Fibroblast of skin of right quadriceps (primary cell): Measurements from ENCODE around the gene GULP1.
A peak's percentile ranks its signal among the peaks of the same experiment; 100 is the strongest.

ENCODE experiments used
- DNase-seq: peaks from one replicate; pipeline ENCODE4 v3.0.0-alpha.2; 2013

GULP1 gene

DNA sequence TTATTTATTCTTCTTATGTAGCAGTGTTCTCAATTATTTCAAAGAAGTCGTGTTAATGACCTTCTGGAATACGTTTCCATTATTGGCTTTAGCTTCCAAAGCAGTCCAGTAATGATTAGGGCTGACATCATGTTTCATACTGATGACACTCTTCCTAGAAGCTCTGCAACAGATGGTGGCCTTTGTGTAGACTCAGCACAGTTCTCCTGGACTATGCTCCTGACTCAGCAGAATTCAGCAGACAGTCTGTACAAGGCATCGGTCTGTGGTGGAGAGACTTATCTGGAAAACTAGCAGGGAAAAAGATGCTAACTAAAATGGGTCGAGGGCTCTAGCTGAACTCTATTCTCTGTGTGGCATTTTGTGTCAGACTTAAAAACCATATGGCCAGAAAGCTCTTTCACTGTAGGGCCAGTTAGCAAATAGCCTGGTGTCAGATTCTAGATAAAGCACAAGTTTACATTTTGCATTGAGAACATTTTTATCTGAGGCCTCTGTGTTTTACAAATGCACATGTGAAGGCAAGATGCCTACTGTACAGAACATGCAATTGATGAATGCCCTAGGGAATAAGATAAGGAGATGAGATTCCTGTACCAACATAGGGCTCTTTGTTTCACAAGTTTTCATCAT, 35.1 kb downstream of the GULP1 start:
- no peak for DNase-seq

DNA sequence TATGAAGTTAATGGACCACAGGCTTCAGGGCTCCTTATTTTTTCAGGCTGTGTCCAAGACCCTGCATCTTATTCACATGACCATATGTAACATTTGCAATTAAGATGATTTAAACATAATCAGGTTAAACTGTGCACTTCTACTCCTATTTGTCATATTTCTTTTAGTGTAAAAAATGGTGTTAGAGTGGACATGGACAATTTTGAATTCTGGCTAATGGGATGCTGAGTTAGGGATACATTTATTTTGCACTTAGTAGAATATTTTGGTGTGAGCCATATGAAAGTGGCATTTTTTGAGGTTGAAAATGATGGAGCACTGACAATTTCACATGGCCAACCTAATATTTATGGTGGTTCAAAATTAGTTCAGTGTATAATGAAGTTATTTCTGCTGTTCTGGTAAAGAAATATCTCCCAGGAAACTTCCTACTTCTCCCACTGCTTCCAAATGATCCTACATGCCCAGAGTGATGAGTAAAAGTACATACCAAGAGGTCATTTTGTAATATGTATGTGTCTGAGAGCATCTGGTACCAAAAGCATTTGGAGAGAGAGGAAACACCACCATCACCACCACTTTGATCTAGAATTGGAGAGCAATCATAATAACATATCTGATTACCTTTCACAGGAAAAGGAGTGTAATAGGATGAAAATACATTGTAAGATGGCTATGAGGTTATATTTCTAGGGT, 36.0 kb downstream of the GULP1 start:
- DNase-seq: no peak

- peak; percentile 29 for DNase-seq
Measured at GRCh38 chr2:188328419-188328818, 36.7 kb downstream of the GULP1 start.

GRCh38 chr2:188330316-188331053, 38.8 kb downstream of the GULP1 start:
- no peak for DNase-seq

DNA sequence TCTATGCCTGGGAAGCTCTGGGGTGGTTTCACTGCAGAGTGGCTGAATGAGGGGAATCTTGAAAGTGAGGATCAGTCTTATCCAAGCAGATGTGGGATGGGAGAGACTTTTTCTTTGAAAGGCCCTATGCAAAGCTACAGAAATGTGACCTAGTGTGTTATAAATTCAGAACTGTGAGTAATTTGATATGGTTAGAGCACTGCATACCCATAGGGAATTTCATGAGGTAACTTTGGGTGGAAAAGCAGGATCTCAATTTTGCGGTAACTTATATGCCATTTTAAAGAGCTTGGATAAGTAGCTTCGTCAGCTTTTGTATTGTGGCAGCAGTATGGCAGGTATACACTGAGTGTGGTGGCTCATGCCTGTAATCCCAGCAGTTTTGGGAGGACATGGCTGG, 40.9 kb downstream of the GULP1 start:
- no peak for DNase-seq

DNA sequence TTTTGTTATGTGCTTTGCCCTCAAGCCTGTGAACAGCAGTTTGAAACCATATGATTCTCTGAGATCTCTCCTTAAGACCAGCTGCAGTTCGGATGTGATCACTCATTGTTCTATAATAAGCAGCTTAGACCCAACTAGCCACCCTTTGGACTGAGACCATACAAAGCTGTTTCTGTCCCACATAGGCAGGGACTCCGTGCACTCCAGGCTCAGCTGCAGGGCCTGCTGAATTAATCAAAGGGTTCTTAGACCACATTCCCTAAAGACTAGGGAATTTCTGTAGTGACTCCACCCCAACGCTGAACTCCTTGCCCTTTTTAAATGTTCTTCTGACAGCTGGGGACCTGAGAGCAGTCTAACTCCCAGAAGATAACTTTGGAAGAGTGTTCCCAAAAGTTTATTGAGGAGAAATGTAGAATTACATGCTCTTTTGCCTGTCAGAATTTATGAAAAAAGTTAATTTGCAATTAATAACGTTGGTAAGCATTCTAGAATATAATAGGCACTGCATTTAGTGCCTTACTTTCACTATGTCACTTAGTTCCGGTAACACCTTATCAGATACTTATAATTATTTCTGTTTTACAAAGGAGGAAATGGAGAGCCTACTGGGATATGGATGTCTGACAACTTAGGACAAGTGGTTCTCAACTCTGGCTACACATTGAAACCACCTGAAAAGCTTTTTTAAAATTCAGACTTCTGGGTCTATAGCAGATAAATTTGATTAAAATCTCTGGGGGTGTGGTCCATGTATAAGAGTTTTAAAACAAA, 42.3 kb downstream of the GULP1 start:
- DNase-seq: no peak

DNA sequence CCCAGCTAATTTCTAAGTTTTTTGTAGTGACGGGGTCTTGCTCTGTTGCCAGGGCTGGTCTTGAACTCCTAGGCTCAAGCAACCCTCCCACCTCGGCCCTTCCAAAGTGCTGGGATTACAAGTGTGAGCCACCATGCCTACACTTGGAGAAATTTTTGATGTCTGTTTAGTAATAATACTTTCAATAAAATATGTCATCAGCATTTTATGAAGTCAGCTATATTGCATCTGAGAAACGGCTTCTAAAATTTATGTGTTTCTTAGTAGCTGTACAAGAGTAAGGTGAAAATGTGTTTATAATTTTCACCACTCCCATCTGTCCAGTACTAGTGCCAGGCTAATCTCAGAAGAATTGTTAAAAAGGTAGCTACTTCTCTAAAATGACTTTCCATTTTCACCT, 46.8 kb downstream of the GULP1 start:
- no peak for DNase-seq

DNA sequence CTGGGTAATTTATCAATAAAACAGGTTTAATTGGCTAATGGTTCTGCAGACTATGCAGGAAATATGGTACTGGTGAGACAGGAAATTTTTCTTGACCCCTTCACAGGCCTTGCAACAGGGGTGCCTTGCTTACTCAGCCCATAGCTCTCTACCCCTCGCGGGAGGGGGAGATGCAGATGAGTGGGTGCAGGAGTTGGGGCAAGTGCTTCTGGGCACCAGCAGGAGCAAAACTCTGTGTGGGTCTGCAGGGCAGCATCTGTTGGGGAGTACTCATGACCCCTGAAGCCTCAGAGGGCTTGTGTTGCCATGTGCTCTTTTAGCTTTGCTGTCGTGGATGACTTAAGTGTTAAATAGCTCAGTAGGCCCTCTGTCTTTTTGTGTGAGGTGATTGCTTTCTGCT, 48.6 kb downstream of the GULP1 start:
- DNase-seq: no peak

- DNase-seq: no peak
Measured at GRCh38 chr2:188345020-188345419, 53.3 kb downstream of the GULP1 start.

- peak; percentile 47 for DNase-seq
Measured at GRCh38 chr2:188345426-188345825, 53.8 kb downstream of the GULP1 start.

DNA sequence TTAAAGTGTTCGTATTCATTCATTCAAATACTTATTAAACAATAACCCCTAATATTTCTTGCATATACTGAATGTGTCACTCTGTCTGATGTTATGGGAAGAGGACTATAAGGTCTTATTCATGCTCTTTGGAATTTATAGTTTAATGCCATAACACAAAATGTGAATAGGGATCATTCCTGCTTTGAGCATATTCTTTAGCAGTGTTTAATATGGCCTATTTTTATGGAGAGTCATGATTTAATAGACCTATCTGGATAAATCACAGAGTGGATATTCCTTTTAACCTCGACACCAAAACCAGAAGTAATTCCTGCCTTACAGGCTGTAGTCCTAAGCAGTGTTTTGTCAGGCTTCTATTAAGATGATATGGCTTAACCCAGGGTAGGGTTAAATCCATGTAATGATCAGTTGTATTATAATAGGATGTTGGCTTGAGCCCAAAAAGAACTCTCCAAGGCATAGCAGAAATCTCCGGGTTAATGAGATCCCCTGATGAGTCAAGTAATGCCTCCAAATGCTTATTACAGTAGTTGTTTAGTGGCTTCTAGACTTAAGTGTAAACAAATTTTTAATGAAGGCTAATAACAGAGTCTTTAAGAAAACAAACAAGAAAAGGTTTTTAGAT, 54.3 kb downstream of the GULP1 start:
- peak; percentile 31 for DNase-seq

DNA sequence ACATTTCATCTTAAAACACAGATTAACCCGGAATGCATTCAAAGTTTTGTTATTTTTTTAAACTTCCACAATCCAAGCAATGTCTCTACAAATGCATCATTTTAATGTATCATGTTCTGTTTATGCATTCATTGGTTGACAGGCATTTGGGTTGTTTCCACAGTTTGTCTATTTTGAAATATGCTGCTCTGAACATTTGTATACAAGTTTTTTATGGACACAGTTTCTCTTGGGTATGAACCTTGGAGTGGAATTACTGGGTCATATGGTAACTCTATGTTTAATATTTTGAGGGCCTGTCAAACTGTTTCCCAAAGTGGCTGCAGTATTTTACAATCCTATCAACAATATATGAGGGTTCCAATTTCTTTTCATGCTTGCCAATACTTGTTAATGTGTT, 57.3 kb downstream of the GULP1 start:
- no peak for DNase-seq

DNA sequence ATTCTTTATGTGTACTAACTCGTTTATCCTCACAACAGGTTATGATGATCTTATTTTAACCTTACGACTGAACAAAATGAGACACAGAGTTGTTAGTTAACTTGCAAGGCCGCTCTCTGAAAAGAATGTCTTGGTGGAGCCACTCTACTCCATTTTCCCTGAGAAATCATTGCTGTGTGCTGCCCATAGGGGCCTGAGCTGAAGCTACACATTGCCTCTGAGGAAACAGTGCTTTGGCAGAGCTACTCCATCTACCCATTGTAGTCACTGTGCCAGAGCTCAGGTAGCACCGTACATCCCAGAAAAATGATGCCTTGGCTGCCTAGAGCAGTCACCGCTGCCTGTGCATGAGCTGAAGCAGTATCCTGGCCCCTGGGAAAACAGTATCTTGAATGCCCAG, 61.6 kb downstream of the GULP1 start:
- no peak for DNase-seq

- no peak for DNase-seq
Measured at GRCh38 chr2:188360485-188361263, 69.0 kb downstream of the GULP1 start.

DNA sequence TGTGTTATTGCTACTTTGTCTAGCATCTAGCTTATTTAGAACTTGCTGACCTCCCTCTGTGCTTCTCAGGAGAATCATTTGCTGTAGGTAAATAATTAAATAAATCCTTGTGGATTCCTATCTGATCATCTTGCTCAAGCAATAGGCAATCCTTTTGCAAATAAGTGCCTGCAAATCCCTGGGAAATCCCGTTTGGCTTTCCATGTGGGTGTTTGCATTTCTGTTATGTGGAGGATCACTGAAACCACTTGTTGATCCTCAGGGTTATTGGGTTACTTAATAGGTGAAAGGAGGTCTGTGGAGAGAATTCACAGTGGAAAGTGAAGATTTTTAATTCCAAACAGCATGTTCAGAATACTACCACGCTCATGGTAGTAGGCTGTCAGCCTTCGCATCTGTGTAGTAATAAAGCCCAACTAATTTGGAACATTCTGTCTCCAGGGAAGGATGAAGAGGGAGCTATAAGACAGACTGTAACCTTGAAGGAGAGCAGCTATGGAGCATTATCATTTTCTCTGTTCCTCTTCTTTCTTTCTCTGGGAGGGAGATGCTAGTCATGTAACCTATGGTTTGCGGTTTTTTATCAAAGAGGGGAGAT, 72.5 kb downstream of the GULP1 start:
- DNase-seq: no peak

DNA sequence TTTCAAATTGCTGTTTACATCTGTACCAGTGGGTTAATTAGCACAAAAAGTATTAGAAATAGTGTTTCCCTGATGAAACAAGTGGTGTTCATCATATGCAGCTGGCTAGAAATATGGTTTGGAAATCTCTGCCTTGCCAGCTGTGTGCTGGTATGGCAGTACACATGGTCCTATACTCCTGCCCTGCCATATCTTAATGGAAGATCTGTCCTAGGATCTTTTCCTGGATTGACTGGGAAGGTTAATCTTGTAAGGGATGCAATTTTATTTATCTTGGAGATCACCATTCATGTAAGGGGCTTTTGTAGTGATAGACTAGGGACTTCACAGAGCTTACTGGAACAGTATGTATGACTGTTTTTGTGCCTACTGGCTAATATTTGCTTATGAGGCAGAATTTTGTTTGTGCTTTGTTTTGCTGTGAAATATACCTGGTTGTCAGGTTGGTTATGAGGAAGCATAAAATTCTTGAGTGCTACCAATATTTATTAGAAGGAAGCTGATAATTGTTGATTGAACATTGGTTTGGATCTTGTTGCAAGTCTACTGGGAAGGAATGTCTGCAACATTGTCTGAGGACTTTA, 73.5 kb downstream of the GULP1 start:
- DNase-seq: no peak

DNA sequence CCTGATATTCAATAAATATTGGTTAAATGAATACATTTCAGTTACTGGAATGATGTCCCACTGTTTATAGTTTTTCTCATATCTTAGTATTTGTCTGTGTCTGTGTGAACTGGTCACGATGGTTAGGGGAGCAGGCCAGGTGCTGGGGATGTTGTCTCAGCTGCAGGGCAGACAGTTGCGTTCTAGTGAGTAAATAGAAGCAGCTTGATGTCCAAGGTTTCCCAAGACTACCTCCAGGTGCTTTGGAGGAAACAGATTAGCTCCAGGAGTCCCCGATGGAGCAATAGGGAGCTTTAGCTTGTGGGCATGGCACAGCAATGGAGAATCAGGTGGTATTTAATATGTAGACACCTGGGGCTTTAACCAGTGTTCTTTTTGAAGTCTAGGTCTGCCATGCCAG, 75.5 kb downstream of the GULP1 start:
- DNase-seq: no peak

- DNase-seq: peak; percentile 43
Measured at GRCh38 chr2:188369365-188369764, 77.7 kb downstream of the GULP1 start.

DNA sequence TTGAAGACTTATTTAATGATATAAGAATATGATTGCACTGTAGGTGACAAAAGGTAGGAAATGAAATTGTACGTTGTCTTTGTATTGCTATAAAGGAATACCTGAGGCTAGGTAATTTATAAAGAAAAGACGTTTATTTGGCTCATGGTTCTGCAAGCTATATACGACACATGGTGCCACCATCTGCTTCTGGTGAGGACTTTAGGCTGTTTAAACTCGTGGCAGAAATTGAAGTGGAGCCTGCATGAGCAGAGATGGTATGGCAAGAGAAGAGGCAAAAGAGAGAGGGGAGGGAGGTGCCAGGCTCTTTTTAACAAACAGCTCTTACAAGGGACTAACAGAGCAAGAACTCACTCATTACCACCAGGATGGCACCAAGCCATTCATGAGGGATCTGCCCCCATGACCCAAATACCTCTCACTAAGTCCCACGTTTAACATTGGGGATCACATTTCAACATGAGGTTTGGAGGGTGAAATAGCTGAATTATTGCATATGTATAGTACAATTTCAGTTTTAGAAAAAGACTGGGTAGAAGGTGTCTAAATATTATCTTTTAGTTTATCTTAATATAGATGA, 86.8 kb downstream of the GULP1 start:
- DNase-seq: no peak

- DNase-seq: no peak
Measured at GRCh38 chr2:188379748-188380147, 88.1 kb downstream of the GULP1 start.

GRCh38 chr2:188380280-188380679, 88.6 kb downstream of the GULP1 start:
- DNase-seq: no peak
